GM18502 (cell line): ENCODE measurements around the gene EFNA1.

Experiments used
- ATAC-seq: cut with Tn5 transposase; IDR thresholded peaks from one replicate; pipeline ENCODE4 v1.9.1; 2021; ENCODE audit warnings: mild to moderate bottlenecking; ENCODE audit not compliant: unreplicated experiment, poor library complexity

Gene EFNA1

DNA sequence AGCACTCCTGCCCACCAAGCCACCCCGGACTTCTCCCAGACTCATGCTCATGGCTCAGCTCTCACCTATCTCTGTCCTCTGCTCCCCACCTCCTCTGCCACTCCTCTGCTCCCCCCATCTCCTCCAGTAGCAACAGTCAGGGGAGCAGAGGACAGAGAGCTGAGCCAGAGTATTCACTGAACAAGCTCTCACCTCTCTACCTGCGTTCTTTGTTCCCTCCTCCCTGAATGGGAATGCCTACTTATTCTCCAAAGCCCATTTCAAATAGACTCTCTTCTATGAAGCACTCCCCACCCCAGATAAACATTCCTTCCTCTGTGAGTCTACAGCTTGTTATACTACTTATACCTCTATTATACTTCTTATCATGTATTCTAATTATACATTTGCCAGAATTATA is 6.4 kb upstream of the EFNA1 start:
- no peak for ATAC-seq

DNA sequence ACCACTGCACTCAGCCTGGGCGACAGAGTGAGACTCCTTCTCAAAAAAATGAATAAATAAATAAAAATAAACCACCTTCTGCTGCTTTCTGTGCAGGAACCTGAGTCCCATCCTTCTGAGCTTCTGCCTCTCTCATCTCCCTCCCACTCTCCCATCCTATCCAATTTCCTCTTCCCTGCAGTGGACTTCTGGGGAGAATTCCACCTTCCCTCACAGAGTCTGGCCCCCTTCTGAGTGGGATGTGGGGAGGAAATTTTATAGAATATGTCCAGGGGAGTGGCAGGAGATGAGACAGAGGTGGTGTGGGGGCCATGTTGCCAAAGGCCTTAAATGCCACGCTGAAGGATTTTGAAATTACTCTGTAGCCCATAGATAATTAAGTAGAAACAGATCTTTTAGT is 5.4 kb upstream of the EFNA1 start:
- ATAC-seq, result no peak

DNA sequence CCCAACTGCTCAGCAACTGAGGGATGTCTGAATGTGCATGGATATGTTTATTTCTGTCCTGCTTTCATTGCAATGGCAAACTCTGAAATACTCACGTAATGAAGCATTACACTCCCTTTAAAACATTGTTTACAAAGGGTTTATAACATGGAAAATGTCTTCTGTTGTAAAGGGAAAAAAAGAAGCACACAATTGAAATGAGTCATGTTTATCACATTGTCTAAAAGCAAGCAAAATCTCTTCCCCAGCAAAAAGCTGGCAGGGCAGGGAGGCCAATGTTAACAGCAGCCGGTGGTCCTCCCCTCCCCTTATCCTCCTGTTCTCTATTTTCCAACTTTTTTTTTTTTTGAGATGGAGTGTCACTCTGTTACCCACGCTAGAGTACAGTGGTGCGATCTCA is 3.9 kb upstream of the EFNA1 start:
- no peak for ATAC-seq

DNA sequence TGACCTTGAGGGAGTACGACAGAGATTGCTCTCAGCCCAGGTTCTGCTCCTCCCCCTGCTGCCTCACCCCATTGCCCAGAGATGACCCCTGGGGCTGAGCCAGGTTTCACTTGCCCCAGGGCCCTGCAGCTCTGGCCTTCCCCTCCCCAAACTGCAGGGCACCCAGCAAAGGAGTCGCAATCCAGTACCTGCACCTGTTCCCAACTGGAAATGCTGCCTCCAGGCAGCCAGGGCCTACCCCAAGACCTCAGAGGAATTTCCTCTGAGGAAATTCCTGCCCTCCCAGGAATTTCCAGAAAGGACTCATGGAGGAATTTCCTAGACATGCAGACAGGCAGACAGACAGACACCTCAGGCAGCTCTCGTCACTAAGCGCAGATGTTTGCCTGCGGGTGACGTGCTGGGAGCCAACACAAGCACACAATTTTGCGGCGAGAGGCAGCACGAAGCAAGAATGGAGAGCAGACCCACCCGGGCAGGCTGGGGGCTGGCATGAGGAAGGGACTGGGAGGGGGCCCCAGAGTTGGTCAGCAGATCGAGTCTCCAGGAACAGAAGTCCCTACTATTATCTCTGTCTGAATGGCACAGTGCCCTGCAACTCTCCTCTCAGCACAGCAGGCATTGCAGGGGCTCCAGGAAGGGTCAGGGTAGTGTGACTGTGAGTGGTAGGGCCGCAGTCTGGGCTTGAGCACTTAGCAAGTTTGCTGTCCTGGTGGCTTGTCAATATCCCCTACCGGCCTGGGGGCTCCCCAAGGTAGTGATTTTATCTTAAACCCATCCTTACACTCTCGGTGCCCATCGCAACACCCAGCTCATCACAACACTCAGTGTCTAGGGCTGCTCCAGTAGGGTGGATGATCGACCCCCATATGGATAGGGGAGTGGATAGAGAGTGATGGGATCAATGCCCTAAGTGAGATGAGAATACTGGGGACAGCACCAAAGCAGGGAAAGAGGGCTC is 2.9 kb upstream of the EFNA1 start:
- no peak for ATAC-seq

DNA sequence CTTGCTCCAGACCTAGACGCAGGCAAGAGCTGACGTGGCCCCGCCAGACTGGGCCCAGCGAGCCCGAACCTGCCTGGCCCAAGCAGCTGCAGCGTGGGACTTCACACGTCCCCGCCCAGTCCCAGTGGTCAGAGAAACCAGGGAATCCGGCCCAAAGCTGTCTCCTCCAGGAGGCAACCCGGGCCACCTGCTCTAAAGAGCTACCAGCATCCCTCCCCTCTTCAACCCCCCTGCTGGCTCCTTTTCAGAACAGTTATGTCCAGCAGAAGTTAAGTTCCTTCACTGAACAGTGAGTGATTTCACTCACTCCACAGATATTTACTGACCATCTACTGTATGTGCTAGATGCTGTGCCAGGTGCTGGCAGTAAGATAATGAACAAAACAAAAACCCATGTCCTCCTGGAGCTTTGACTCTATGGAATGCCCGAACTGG is 2.1 kb upstream of the EFNA1 start:
- ATAC-seq, result no peak

DNA sequence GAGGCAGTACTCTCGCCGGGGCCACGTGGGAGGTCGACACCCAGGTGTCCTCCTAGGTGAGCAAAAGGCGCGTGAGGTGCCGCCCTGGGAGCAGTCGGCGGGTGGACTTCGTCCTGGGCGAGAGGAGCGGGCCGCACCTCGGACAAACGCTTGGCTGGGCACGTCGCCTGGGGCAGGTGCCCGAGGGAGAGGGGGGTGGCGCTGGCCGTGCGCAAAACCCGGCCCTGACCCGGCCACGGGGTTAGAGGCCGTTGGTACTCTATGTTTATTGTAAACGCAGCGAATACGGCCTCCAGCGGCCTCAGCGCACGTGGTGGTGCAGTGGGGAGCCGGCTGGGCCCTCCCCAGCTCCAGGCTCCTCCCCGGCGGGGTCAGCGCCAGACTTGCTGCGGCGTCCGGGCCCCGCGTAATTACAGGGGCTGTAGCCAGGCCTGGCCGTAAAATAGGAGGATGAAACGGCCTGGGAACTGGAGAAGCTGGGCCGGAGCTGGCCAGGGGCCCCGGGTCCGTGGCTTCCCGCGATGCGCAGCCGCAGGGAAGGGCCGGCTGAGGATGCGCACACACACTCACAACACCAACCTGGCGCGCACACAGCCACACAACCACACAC is 1.6 kb upstream of the EFNA1 start:
- ATAC-seq, result no peak

DNA sequence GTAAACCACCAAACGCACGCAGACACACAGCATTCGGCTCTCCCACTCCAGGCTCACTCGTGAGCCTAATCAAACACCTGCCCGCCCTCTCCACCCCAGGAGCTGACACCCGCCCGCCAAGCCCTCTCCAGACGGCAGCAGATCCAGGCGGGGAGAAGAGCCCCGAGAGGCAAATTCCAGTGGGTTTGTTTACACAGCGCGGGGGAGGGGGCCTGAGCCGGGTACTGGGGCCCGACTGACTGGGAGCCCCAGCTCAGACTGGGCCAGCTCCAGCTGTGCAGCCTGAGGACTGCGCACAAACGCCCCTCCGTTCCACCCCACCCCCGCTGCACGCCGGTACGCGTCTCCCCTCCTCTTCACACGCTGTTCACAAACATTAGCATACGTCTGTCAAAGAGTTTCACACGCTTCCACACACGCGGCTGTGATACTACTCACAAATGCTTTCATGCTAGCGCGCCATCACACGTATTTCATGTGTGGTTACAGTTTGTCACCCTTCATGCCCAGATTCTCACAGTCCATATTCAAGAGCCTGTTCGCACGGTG is 1.0 kb upstream of the EFNA1 start:
- ATAC-seq, result no peak

DNA sequence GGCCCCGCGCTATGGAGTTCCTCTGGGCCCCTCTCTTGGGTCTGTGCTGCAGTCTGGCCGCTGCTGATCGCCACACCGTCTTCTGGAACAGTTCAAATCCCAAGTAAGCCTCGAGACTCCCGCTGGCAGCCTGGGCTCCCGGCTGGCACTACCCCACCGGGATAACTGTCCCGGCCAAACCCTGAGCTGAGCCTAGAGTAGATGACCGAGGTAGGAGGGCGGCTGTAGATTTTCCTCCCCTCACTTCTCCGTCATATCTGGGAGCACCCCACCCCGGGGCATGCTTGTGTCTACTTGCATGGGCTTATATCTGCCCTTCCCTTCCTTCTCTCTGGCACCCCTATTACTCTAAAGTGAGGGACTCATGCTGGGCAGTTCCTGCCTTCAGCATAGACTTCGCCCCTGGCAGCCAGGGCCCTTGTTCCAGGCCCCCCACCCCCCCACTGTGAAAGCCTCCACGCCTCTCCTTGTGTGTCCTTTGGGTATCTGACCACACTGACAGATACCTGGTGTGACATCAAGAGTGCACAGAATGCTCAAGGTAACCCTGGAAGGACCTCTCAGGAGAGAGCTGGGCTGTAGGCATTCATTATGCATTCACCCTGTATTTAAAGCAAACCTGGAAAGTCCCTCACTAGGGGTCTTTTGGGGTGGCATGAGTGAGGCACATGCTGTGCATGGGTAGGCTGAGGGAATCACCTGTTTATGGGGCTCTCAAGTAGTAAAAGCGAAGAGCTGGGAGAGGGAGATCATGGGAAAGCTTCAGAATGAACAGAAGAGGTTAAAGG is 485 bp downstream of the EFNA1 start:
- ATAC-seq, result no peak

DNA sequence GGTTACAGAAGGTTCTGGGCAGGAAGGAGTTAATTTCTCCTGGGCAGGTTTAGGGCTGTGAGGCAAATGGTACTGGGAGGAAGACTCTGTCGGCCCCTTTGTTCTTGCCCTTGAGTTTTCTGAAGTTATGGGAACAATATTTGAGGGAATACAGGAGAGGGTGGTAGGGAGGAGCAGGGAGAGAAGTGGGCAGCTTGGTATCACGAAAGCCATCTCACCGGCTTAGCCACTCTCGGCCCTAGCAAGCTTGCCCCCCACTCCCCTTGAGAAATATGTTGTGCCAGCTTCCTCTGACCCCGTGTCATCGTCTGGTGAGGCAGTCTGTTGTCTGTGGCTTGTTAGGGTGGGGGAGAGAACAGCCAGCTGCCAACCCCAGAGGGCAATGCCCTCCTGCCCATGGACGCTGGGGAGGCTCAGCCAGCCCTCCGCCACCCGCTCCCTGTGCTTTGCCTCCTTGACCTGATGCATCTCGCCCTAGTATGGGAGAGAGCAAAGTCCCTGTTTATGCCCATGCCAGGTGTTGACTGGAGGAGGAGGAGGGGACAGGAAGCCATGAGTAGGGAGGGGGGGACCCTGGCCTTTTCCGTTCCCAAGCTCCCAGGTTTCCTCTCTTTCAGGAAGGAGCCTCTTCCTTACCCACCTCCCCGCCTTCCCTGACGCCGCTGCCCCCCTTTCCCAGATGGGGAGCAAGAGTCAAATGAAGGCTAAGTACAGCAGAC is 1.2 kb downstream of the EFNA1 start:
- no peak for ATAC-seq

DNA sequence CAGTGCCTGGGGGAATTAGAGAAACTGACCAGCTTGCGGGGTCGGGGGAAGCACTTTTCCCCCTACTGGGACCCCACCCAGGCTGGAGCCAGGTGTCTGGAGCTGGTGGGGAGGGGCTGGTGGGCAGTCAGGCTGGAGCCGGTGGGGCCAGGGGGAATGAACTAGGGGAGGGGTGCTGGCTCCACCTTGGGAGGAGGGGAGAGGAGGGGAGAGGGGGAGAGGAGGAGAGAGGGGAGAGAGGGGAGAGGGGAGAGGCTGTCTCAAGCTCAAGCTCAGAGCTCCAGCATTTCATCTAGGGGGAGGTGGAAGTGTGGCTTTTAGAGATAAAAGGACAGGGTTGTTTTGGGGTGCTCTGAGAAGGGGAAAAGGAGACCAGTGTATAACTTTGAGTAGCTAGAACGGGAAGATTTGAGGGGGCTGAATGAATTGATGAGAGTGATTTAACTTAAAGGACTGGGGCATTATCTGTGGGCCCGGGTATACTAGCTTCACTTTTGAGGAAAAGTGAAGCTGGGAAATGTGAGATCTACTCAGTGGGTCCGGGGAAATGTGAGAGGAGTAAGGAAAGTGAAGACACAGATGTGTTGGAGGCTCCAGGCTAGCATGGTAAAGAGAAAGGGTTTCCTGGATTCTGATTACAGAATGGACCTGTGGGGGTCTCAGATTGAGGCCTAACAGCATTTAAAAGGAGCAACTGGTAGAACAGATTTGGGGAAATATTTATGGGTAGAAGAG is 2.8 kb downstream of the EFNA1 start:
- ATAC-seq, result no peak

DNA sequence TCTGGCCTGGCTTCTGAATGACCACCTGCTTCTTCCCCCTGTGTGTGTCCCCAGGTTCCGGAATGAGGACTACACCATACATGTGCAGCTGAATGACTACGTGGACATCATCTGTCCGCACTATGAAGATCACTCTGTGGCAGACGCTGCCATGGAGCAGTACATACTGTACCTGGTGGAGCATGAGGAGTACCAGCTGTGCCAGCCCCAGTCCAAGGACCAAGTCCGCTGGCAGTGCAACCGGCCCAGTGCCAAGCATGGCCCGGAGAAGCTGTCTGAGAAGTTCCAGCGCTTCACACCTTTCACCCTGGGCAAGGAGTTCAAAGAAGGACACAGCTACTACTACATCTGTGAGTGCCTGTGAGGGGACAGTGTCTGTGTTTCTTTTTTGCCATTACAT is 3.6 kb downstream of the EFNA1 start:
- ATAC-seq, result no peak

DNA sequence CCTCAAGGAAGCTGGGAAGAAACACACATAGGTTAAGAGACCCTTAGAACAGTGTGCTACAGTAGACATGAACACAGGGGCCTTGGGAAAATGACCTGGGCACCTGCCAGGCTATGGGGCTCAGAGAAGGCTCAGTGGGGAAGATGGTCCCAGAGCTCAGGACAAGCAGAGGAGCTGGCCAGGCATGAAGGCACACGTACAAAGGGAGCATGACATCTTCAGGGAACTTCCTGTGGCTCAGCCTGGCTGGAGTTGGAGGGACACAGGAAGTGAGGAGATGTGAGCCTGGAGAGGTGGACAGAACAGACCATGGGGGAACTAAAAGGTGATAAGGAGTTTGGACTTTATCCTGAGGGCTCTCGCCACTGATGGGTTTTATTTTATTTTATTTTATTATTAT is 4.2 kb downstream of the EFNA1 start:
- ATAC-seq, result no peak

DNA sequence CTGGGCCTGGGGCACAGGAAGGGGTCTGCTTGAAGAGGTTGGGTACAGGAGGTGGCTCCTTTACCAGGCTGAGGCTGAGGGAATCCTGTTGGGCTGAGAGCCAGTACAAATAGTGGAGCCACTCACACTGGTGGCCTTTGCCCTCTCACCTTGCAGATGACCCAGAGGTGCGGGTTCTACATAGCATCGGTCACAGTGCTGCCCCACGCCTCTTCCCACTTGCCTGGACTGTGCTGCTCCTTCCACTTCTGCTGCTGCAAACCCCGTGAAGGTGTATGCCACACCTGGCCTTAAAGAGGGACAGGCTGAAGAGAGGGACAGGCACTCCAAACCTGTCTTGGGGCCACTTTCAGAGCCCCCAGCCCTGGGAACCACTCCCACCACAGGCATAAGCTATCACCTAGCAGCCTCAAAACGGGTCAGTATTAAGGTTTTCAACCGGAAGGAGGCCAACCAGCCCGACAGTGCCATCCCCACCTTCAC is 6.2 kb downstream of the EFNA1 start:
- no peak for ATAC-seq

DNA sequence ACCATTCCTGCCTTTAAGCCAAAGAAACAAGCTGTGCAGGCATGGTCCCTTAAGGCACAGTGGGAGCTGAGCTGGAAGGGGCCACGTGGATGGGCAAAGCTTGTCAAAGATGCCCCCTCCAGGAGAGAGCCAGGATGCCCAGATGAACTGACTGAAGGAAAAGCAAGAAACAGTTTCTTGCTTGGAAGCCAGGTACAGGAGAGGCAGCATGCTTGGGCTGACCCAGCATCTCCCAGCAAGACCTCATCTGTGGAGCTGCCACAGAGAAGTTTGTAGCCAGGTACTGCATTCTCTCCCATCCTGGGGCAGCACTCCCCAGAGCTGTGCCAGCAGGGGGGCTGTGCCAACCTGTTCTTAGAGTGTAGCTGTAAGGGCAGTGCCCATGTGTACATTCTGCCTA is 6.6 kb downstream of the EFNA1 start:
- no peak for ATAC-seq

DNA sequence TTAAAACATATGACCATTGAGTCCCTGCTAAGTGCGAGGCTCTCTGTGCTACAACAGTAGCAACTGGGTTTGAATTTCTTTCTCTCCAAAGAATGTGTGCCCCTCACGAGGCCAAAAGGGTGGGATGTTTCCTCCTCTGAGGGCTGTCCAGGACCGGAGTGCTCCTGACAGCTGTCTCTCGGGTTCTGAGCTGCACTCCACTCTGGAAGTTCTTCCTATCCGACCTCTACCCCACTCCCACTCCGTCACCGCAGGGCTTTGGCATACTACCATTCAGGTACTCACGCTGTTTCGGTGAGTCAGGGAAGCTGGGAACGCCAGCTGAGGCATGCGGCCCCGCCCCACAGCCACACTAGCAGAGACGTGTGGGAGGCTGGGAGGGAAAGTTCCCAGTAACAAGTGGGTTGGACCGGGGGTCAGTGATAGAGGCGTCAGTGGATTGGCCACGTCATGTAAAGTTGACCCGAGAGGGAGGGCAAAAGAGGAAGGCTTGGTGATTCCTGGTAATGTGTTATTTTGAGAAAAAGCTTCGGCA is 7.3 kb downstream of the EFNA1 start:
- no peak for ATAC-seq

DNA sequence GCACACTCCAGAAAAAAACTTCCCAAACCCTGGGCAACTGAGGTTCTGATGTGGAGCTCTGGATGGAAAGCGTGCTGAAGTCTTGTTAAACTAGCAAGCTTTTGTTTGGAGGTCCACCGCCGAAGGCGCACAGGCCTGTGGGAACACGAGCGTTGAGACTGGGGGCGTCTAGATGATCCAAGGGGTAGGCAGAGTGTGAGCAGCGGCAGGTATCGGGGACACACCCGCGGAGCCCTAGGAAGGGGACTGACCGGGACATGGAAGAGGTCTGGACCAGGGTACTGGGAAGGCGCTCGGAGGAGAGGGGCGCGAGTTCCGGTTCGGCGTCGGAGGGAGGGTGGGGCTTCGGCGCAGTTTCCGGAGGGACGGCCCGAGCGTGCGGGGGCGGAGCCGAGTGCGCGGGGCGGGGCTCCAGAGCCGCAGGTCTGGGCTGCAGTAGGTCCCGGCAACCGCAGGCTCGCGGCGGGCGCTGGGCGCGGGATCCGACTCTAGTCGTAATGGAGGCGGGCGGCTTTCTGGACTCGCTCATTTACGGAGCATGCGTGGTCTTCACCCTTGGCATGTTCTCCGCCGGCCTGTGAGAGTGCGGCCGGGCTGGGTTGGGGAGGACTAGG is 7.8 kb downstream of the EFNA1 start, which contains the start of gene SLC50A1:
SLC50A1 (plus strand) TSS at position 438 of the 614 bp plus-strand sequence; CDS start at position 498, 60 bp downstream.
- ATAC-seq, result peak; percentile 78

DNA sequence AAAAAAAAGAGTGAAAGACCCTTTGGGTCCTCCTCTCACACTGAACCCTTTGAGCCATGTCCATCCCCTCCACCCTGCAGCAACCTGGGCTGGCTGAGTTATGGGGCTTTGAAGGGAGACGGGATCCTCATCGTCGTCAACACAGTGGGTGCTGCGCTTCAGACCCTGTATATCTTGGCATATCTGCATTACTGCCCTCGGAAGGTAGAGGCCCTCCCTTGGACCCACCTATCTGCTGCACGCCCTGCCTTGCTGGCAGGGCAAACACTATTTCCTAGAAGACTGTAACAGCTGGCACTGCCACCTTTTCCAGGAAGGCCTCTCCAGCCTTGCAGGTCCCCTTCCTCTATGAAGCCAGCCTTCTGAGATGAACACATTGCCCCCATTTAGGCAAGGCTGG is 9.1 kb downstream of the EFNA1 start:
- no peak for ATAC-seq

DNA sequence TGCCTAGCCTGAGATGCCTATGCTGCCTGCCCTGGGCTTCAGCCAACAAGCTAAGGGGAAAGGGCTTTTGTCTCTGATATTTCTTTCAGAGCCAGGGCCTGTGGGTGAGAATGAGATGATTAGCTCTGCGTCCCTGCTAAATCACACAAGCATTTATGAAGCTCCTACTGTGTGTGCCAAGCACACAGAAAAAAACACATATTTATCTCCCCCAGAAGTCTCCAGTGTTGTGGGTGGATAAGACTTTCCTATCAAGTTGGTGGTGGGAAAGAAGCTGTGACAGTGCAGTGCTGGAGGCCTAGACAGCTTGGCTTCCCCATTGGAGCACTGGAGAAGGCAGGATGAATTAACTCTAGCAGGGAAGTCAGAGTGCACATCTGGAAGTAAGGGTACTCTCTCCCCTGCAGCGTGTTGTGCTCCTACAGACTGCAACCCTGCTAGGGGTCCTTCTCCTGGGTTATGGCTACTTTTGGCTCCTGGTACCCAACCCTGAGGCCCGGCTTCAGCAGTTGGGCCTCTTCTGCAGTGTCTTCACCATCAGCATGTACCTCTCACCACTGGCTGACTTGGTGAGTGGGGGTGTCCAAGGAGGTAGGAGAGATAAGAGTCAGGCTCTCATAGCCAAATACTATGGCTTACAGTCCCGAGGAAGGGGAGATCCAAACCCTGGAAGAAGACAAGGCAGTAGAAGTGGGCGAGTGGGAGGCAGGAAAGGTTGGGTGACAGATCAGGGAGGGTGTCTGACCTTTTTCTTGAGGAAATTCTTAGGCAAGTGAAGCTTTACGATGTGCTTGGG is 9.7 kb downstream of the EFNA1 start:
- no peak for ATAC-seq
